Fibroblast of upper back skin (primary cell): ENCODE measurements around the gene AZIN2.
"Not testable (repeated sequence)": the region's sequence is repeated elsewhere in the genome, so short reads cannot be mapped to it uniquely, and the experiment has no call there.

Source experiments
- DNase-seq: peaks from one replicate; pipeline ENCODE4 v3.0.0-alpha.2; 2013

AZIN2 gene

DNA sequence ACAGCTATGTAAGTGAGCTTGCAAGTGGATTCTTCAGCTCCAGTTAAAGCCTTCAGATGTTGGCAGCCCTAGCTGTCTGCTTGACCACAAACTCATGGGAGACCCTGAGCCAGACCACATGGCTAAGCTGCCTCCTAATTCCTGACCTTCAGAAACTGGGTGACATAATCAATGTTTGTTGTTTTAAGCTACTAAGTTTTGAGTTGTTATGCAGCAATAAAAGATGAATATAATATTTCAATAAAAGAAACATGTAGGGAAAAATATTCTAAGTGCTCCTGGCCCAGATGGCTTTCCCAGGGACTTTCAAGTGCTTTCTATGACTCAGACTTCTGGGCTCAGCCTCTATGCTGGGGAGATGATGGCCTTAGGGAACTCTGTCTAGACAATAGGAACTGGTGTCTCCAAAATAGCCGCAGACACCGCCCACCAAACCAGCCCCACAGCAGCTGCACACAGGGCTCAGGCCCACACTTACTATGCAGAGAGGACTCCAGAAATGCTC lies 20.3 kb upstream of the AZIN2 start:
- DNase-seq, result peak; percentile 92

DNA sequence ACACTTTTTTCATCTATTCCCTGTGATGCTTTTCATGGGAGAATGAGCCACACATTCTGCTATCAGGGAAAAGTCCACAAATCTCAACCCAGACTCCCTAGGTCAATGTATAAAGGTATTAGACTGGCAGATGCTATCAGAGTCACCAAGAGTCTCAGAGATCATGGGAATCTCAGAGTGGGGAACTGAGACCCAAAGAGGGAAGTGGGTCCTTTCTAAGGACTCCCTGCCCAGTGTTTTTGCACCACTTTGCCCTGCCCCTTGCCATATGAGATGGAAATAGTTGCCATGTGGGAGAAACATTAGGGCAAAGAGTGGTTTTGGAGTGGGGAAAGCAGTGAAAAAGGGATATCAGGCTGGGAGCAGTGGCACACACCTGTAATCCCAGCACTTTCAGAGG lies 19.1 kb upstream of the AZIN2 start:
- DNase-seq, result no peak

DNA sequence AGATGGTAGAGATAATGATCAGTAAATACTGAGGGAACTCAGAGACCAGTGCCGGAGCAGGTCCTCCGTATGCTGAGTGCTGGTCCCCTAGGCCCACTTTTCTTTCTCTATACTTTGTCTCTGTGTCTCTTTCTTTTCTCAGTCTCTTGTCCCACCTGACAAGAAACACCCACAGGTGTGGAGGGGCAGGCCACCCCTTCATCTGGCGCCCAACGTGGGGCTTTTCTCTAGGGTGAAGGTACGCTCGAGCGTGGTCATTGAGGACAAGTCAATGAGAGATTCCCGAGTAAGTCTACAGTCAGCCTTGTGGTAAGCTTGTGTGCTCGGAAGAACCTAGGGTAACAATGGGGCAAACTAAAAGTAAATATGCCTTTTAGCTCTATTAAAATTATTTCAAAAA lies 16.7 kb upstream of the AZIN2 start:
- not testable (repeated sequence) for DNase-seq

DNA sequence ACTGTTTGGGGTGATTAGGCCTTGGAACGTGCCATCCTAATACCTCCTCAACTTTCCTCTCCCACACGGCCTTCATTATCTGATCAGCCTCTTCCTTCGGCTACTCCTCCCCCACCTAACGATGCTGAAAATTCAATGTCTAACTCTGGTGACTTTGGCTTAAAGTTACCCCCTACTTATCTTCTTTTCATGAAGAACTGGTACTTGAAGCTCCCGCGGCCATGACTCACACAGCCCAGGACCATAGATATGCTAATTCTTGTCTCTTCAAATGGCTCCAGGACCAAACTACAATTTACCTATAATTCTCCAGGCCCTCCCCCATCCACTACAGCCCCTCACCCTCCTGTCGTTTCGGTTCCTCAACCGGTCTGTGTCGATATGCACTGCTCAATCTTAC lies 15.7 kb upstream of the AZIN2 start:
- no peak for DNase-seq

DNA sequence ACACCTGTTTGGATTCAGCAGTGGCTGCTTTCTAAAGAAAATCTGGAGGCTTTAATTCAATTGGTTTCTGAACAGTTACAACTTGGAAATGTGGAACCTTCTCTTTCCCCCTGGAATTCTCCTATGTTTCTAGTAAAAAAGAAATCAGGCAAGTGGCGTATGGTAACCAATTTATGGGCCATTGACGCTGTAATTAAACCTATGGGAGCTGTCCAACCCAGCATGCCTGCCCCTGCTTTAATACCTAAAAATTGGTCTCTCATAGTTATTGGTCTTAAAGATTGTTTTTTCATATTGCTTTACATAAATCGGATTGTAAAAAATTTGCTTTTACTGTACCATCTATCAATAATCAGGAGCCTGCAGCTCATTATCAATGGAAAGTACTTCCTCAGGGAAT lies 14.5 kb upstream of the AZIN2 start:
- DNase-seq, result not testable (repeated sequence)

DNA sequence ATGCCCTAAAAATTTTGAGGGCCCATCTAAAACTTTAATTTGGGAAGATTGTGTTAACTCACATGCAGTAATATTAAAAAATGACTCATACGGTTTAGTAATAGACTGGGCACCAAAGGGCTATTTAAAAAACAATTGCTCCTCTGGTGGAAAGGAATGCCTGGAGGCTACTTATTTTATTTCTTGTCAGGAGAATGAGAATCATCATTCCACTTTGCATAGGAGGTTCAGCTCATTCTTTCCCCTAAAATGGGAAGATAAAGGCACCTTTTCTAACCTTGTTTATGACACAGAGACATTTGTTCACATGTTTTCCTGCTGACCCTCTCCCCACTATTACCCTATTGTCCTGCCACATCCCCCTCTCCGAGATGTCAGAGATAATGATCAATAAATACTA lies 12.8 kb upstream of the AZIN2 start:
- not testable (repeated sequence) for DNase-seq

DNA sequence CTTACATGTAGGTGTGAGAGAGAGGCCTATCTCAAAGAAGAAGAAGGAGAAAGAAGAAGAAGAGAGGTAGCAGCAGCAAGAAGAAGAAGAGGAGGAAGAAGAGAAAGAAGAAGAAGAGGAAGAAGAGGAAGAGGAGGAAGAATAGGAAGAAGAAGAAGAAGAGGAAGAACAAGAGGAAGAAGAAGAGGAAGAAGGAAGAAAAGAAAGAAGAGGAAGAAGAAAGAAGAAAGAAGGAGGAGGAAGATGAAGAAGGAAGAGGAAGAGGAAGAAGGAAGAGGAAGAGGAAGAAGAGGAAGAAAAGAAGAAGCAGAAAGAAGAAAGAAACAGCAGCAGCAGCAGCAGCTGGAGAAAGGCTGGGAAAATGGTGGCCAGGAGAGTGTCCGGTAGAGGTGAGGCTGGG lies 10.3 kb upstream of the AZIN2 start:
- no peak for DNase-seq

DNA sequence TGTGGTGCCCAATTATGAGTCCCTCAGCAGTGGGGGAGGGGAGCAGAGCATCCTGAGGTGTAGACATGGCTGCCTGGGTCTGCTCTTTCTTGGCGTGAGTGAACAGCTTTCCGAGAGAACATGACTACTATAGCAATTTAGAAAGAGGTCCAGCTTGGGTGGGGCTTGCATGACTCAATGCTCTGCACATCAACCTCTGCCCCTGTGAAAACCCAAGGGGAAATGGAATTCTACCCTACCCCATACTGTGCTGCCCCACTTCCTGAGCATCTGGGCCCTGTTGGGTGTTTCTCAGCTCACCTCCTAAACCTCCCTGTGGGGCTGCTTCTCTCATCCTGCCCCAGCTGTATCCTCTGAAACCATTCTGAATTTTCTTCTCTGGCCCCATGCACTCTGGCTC lies 8.2 kb upstream of the AZIN2 start:
- DNase-seq, result peak; percentile 70

DNA sequence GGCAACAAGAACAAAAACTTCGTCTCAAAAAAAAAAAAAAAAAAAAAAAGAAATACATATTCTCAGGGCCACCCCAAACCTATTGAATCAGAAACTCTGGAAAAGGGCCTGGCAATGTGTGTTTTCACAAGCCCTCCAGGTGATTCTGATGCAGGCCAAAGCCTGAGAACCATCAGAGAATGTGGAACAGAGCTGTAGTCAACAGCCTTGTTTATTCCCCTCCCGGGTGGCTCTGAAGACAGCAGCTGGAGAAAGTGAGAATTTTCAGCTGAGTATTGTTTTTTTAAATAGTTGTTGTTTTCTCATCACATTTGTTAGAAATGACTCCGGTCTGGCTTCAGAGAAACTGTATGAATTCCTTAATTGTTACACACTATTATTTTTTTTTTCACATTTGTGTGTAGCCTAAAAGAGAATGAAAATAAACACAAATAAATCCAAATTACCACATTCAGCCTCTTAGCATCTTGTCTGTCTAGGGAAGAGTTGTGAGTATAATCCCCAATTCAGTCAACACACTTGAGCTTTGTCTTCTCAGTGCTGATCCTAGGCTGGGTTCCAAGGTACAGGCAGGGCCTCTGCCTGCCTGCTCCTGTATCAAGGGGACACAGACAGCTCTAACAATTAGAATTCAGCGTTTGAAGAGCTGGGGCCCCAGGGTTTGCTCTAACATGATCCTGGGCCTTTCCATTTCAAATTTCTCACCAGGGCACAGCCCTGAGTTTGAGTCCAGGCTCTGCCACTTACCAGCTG lies 6.6 kb upstream of the AZIN2 start:
- no peak for DNase-seq

DNA sequence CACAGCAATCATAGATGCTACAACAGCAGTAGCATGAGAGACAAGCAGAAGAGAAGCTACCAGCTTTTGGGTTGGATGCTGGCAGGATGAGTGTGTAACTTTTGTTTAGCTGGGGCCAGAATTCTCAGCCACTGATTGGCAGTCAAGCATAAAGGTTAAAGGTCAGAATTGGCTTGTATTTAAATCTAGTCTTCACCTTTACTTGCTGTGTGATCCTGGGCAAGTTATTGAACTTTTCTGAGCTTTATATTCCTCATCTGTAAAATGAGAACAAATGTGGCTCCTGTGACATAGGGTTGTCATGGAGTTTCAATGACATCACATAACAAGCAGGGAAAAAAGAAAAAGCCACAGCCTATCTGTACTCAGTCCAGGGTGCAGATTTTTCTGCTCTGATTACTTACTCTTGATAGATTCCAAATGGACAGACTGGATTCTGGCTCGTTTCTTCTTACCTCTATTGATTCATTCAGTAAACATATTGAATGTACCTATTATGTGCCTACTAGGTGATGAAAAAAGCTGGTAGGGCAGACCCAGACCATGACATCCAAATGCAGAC lies 2.8 kb upstream of the AZIN2 start:
- DNase-seq, result no peak

DNA sequence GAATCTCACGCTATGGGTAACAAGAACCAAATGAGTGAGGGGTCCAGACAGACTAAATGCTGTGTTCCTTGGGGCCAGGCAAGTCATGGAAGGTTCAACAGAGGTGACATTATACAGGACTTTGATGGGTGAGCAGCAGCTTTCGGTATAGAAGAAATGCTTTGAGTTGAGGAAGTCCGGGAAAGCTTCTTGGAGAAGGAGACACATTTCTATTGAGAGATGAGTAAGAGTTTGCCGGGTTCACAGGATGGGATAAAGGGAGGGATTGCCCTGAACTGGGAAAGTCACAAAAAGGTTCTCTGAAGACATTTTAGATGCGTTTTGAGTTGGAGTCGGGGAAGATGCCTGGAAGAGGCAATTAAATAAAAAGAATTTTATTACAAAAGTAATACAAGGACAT lies 580 bp upstream of the AZIN2 start:
- no peak for DNase-seq

DNA sequence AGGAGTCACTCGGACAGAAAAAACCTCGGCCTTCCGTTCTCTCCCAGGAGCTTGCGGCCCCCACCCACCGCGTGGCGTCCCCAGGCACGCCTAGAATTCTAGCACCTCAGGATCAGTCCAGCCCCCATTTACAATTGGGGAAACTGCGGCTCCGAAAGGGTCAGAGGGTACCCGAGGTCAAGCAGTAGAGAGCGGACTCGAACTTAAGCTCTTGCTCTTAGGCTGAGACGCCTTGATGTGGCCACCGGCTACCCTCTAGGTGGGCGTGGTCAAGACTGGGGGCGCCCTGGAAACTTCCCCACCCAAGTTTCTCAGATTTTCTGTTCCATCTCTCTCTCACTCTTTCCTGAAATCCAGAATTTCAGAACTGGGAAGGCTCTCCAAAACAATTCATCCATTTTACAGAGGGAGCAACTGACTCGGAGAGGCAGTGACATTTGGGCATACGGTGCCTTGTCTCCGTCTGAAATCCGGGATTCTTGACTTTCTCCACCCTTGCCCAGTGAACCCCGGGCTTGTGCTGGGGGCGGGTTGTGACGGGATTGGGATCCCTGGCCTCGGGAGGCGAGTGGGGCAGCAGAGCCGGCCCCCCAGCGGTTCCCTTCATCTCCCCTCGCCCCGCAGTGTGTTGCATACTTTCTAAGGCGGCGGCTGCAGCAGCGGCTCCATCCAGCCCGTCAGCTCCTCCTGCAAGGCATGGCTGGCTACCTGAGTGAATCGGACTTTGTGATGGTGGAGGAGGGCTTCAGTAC lies 777 bp downstream of the AZIN2 start:
- DNase-seq, result no peak

DNA sequence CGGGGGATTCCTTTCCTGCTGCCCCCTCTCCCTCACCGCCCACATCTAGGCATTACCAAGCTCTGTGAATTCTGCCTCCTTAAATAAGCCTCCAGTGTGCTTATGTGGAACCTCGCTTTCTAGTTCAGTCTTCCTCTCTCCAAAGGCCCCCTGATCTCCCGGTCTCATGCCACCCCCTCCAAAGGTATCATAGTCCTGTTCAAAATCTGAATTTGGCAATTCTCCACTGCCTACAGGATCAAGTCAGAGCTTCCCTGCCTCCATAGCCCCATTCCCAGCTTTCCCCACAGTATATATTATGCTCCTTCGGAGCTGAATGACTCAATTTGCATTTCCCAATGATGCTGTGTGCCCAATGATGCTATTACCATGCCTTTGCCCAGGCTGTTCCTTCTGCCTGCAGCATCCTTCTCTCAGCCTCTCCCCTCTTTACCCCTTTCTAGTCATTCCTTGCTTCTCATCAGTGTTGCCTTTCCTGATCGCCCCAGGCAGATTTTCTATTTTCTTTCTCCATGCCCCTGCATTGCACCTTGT lies 1.7 kb downstream of the AZIN2 start:
- no peak for DNase-seq

DNA sequence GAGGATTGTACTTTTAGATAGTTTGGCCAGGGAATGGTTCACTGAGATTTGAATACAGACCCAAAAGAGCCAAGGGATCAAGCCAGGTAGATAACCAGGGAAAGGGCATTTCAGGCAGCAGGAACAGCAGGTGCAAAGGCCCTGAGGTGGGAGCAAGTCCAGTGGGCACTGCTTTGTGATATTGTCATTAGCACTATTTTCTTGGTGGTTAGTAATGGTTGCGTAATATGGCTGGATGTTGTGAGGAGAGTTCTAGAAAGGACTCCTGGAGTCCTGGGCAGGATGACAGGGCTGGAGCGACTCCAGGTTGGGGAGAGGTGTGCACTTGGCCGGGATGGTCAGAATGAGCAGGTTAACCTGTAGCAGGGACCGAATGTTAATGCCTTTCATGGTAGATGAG lies 4.4 kb downstream of the AZIN2 start:
- no peak for DNase-seq

DNA sequence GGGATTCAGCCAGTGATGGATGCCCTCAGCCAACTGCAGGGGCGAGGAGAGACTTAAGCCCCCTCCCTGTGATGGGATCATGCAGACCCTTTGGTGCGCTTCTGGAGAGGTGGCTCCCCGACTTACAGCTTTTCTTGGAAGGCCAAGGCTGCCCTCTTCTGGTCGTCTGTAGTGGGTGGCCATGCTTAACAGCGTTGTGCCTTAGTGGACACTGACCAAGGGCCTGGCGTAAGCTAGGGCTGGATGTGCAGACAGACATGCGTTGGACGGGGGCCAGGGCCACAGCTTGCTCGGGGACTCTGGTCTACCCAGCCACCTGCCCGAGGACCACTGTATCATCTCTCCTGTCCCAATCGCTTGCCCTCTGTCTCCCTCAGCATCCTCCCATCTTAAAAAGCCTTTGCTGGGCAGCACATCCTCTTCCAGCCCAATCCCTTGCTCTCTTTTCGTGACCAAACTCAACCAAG lies 5.5 kb downstream of the AZIN2 start:
- peak; percentile 67 for DNase-seq

DNA sequence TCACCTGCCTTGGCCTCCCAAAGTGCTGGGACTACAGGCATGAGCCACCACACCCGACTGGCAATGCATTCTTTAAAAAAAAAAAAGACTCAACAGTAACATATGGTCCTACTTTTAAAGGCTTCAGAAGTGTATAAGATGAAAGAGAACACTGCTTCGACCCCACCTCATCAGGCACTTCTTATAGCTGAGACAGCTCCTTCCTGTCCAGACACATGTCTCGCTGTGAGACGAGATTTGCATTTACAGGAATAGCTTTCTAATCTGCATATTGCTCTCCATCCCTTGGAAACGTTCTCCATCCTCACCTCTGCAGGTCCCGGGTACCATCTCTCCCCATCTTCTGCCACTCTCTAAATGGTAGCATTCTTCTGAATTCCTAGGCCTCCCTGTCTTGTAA lies 6.7 kb downstream of the AZIN2 start:
- DNase-seq, result no peak

DNA sequence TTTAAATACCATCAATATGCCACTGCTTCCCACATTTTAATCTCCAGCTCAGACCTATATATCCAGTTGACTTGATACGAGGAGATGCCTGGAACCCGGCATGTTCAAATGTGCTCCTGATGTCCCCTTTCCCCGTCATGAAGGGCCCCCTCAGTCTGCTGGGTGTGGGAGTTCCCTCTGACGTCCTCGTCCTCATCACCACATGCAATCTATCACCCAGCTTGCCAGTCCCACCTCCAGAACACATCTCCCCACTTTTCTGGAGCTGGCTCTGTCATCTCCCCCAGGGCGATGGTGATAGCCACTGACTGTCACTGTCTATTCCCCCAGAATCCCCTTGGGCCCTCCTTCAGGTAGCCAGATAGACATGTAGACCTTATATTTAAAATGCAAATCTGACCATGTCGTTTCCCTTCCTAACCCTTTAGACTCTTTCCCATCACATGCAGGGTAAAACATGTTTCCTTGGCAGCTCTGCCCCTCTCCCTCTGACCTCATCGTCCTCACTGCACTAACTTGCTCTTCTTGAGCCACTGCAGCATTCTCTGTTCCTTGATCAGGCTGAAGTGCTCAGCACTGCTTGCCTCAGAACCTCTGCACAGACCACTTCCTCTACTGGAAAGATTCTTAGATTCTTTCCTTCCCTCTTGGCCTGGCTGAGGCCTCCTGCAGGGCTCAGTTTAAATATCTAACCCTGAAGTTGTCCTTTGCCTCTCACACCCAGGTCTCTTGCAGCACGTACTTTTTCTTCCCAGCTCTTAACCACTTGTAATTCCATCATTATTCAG lies 7.4 kb downstream of the AZIN2 start:
- DNase-seq, result peak; percentile 28

DNA sequence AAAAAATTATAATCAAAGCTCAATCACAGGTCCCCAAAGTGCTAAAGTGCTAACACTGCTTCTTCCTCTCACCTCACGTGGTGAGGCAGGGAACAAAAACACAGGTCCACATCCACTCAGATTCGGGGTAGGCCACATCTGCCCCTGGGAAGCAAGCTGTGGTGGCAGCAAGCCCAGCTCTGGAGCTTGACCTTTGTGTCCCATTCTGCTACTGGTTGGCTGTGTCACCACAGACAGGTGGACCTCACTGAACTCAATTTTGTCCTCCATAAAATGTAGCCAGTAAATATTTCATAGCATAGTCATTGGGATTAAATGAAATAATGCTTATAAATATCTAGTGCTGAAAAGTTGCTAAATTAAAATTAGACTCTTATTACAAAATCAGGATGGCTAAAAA lies 8.5 kb downstream of the AZIN2 start:
- no peak for DNase-seq

DNA sequence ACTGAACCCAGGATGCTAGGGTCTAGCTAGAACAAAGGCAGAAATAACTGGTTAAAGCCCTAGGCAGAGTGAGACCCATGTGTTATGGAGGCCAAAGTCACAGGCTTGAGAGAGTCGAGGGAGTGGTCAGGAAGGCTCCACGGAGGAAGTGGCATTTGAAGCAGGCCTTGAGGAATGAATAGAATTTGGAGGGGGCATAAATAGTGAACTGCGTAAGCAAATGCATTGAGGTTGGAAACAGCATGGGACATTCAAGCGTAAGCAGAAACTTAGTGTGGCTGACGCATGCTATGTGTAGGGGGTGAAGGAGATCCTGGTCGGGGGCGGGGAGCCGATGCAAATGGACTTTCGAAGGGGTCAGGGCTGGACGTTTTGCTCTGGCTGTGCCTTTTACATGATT lies 11.5 kb downstream of the AZIN2 start:
- DNase-seq, result no peak

DNA sequence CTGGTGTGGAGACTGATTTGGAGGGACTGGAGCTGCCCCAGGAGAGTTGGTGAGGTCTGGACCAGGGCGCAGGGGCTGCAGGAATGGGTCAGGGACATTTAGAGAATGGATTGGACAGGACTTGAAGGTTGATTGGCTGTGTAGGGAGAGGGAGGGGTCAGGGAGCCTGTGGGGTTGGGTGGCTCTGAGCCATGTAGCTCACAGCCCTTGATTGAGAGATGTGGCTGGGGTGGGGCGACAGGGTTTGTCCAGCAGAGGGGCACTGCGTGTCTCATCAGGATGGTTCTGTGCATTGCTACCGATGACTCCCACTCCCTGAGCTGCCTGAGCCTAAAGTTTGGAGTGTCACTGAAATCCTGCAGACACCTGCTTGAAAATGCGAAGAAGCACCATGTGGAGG lies 12.1 kb downstream of the AZIN2 start:
- DNase-seq, result no peak

DNA sequence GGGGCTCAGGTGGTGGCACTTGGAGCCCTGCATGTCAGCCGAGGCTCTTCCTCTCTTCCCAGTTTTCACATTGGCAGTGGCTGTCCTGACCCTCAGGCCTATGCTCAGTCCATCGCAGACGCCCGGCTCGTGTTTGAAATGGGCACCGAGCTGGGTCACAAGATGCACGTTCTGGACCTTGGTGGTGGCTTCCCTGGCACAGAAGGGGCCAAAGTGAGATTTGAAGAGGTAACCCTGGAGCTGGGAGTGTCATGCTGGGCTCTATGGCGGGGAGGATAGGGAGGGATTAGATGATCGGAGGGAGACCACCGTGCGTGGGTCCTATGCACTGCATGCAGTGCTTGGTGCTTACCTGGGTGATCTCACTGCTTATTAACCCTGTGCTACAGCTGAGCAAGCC lies 13.5 kb downstream of the AZIN2 start:
- DNase-seq, result no peak

DNA sequence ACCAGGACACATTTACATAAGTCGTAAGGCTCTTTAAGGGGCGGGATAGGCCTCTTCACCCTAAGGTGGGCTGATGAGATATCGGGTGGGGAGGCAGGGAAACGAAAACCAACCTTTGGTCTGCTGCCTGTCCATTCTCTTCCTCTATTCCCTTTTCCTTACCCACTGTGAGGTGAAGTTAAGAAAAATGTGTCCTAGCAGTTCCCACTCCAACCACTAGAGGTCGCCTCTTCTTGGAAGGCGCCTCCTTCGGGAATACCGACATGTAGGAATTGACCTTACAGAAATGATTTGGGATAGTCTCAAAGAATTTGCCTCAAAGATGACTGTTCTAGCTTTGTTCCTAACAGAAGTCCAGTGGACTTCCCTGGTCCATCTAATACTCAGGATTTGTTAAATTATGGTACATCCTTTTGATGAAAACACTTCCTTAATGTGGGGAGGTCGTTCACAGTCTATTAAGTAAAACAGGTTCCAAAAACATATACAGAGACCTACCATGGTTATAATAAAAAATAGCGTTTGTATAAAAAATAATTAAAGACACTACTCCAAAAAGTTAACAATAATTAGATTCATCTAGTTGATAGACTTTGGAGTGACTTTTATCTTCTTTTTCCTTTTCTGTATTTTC lies 14.1 kb downstream of the AZIN2 start:
- peak; percentile 76 for DNase-seq
